Tibial nerve (tissue), 4 donors: Measurements from ENCODE around the gene USP17L10. TPM values are rescaled to one million over a fixed set of nuclear protein-coding genes. Genes with fewer than 3 reads are reported as not detected.
A peak's percentile ranks its signal among the peaks of the same experiment; 100 is the strongest.
"Not testable (repeated sequence)": the region's sequence is repeated elsewhere in the genome, so short reads cannot be mapped to it uniquely, and the experiment has no call there.

ENCODE experiments used
- DNase-seq, 2 donors: peaks; one replicate each; pipeline ENCODE4 v3.0.0-alpha.2; 2019; ENCODE audit warnings: low spot score in 2 of 2
- H3K27ac ChIP-seq, 4 donors: fragments of 200-600 bp; sonication (generic) in 3 of 4; one replicate each; pipeline ENCODE4 v1.5.1; 2017 to 2019; ENCODE audit warnings: mild to moderate bottlenecking in 1 of 4
- H3K27me3 ChIP-seq, 2 donors: fragments of 200-600 bp; sonication (generic) in 1 of 2; one replicate each; pipeline versions ENCODE4 v1.5.1 to v1.6.0; 2017 to 2019
- H3K36me3 ChIP-seq, 3 donors: fragments of 200-600 bp; sonication (generic); one replicate each; pipeline ENCODE4 v1.5.1; 2018 to 2019
- H3K4me1 ChIP-seq, 4 donors: fragments of 200-600 bp; sonication (generic) in 3 of 4; one replicate each; pipeline ENCODE4 v1.5.1; 2017 to 2019
- H3K4me3 ChIP-seq, 4 donors: fragments of 200-600 bp; sonication (generic) in 3 of 4; one replicate each; pipeline ENCODE4 v1.5.1; 2017 to 2019; ENCODE audit warnings: mild to moderate bottlenecking in 1 of 4, moderate library complexity in 1 of 4
- H3K9me3 ChIP-seq, 4 donors: fragments of 200-600 bp; sonication (generic) in 3 of 4; one replicate each; pipeline ENCODE4 v1.5.1; 2017 to 2019
- WGBS, 2 donors: methylation state at CpG; one replicate each; pipeline ENCODE4 v1.1.5; 2018; 5-methylcytosine and 5-hydroxymethylcytosine counted together
- total RNA-seq, 4 donors: library from RNA; depleted of rRNA; stranded (reverse); fragments of >200 nt; gene quantifications; one replicate each; pipeline ENCODE4 v1.1.0, GENCODE V29; 2016

The USP17L10 gene
- total RNA-seq, result not detected

GRCh38 chr4:9210357-9210756 is at the start of gene USP17L10:
USP17L10 (plus strand) TSS chr4:9210657; CDS start chr4:9210657, 0 bp downstream.
- H3K4me1 ChIP-seq, H3K36me3 ChIP-seq, H3K9me3 ChIP-seq, H3K4me3 ChIP-seq, DNase-seq, H3K27ac ChIP-seq, H3K27me3 ChIP-seq: not testable (repeated sequence)
- no CpG with 5 or more reads among the region's 13 CpGs for WGBS, 2 donors

- not testable (repeated sequence) for H3K36me3 ChIP-seq, H3K4me3 ChIP-seq, H3K27ac ChIP-seq, H3K9me3 ChIP-seq, H3K4me1 ChIP-seq, H3K27me3 ChIP-seq, DNase-seq
- WGBS, 2 donors, result no CpG with 5 or more reads among the region's 8 CpGs
Measured at GRCh38 chr4:9165990-9166389, 44.5 kb upstream of the USP17L10 start.

- H3K9me3 ChIP-seq, DNase-seq, H3K4me3 ChIP-seq, H3K36me3 ChIP-seq, H3K27ac ChIP-seq, H3K27me3 ChIP-seq, H3K4me1 ChIP-seq: not testable (repeated sequence)
- no CpG with 5 or more reads among the region's 11 CpGs for WGBS, 2 donors
Measured at GRCh38 chr4:9169791-9170459, 40.5 kb upstream of the USP17L10 start, which contains the start of gene FAM90A26. FAM90A26 (plus strand) TSS chr4:9170409; CDS start chr4:9173173, 2,764 bp downstream.

- not testable (repeated sequence) for H3K9me3 ChIP-seq, H3K4me1 ChIP-seq, DNase-seq, H3K27ac ChIP-seq, H3K4me3 ChIP-seq, H3K36me3 ChIP-seq, H3K27me3 ChIP-seq
- WGBS, 2 donors, result 78 to 80% methylated on average over 9 to 12 of the region's 14 CpGs
Measured at GRCh38 chr4:9214701-9215100, 4.2 kb downstream of the USP17L10 start.

- not testable (repeated sequence) for H3K9me3 ChIP-seq, H3K36me3 ChIP-seq, DNase-seq, H3K27me3 ChIP-seq, H3K4me3 ChIP-seq, H3K27ac ChIP-seq, H3K4me1 ChIP-seq
- WGBS, 2 donors, result no CpG with 5 or more reads among the region's 14 CpGs
Measured at GRCh38 chr4:9215105-9215504, 4.6 kb downstream of the USP17L10 start, which contains the start of gene USP17L11. USP17L11 (plus strand) TSS chr4:9215405; CDS start chr4:9215405, 0 bp downstream.

- not testable (repeated sequence) for H3K9me3 ChIP-seq, DNase-seq, H3K4me3 ChIP-seq, H3K27me3 ChIP-seq, H3K27ac ChIP-seq, H3K36me3 ChIP-seq, H3K4me1 ChIP-seq
- WGBS, 2 donors, result no CpG with 5 or more reads among the region's 13 CpGs
Measured at GRCh38 chr4:9219852-9220251, 9.4 kb downstream of the USP17L10 start, which contains the start of gene USP17L12. USP17L12 (plus strand) TSS chr4:9220152; CDS start chr4:9220152, 0 bp downstream.

- H3K27me3 ChIP-seq, H3K4me3 ChIP-seq, H3K36me3 ChIP-seq, DNase-seq, H3K27ac ChIP-seq, H3K9me3 ChIP-seq, H3K4me1 ChIP-seq: not testable (repeated sequence)
- WGBS, 2 donors, result no CpG with 5 or more reads among the region's 14 CpGs
Measured at GRCh38 chr4:9224596-9224995, 14.1 kb downstream of the USP17L10 start, which contains the start of gene USP17L13. USP17L13 (plus strand) TSS chr4:9224896; CDS start chr4:9224896, 0 bp downstream.

- not testable (repeated sequence) for DNase-seq, H3K4me3 ChIP-seq, H3K9me3 ChIP-seq, H3K27ac ChIP-seq, H3K4me1 ChIP-seq, H3K27me3 ChIP-seq, H3K36me3 ChIP-seq
- WGBS, 2 donors, result 84% methylated on average over 5 of the region's 8 CpGs; no CpG with 5 or more reads in 1 of the 2 donors
Measured at GRCh38 chr4:9230249-9230648, 19.8 kb downstream of the USP17L10 start.

- not testable (repeated sequence) for H3K4me1 ChIP-seq, H3K27ac ChIP-seq, H3K9me3 ChIP-seq, DNase-seq, H3K4me3 ChIP-seq, H3K27me3 ChIP-seq, H3K36me3 ChIP-seq
- WGBS, 2 donors, result no CpG with 5 or more reads among the region's 15 CpGs
Measured at GRCh38 chr4:9234085-9234484, 23.6 kb downstream of the USP17L10 start, which contains the start of gene USP17L15. USP17L15 (plus strand) TSS chr4:9234385; CDS start chr4:9234385, 0 bp downstream.

- not testable (repeated sequence) for H3K4me1 ChIP-seq, H3K4me3 ChIP-seq, H3K9me3 ChIP-seq, H3K27ac ChIP-seq, H3K36me3 ChIP-seq, H3K27me3 ChIP-seq
- WGBS, 2 donors, result no CpG with 5 or more reads among the region's 12 CpGs
- peak; percentile 3 to 16 for DNase-seq
Measured at GRCh38 chr4:9238461-9238860, 28.0 kb downstream of the USP17L10 start.

GRCh38 chr4:9243579-9243978 is 33.1 kb downstream of the USP17L10 start, which contains the start of gene USP17L17:
USP17L17 (plus strand) TSS chr4:9243879; CDS start chr4:9243879, 0 bp downstream.
- not testable (repeated sequence) for H3K4me1 ChIP-seq, H3K9me3 ChIP-seq, DNase-seq, H3K36me3 ChIP-seq, H3K4me3 ChIP-seq, H3K27ac ChIP-seq, H3K27me3 ChIP-seq
- 90 to 93% methylated on average over 10 to 13 of the region's 14 CpGs for WGBS, 2 donors

- not testable (repeated sequence) for H3K36me3 ChIP-seq, H3K27me3 ChIP-seq, H3K4me3 ChIP-seq, H3K27ac ChIP-seq, H3K9me3 ChIP-seq, H3K4me1 ChIP-seq
- peak; percentile 4 to 42 for DNase-seq
- WGBS, 2 donors, result 90 to 92% methylated on average over 12 to 18 of the region's 26 CpGs
Measured at GRCh38 chr4:9247953-9248680, 37.7 kb downstream of the USP17L10 start, which contains the start of gene USP17L18. USP17L18 (plus strand) TSS chr4:9248630; CDS start chr4:9248630, 0 bp downstream.

- WGBS, 2 donors, result no CpG with 5 or more reads among the region's 13 CpGs
- H3K4me1 ChIP-seq, DNase-seq, H3K27ac ChIP-seq, H3K9me3 ChIP-seq, H3K36me3 ChIP-seq, H3K27me3 ChIP-seq, H3K4me3 ChIP-seq: not testable (repeated sequence)
Measured at GRCh38 chr4:9253078-9253477, 42.6 kb downstream of the USP17L10 start, which contains the start of gene USP17L19. USP17L19 (plus strand) TSS chr4:9253378; CDS start chr4:9253378, 0 bp downstream.
